NCI-H2227 (cell line): ENCODE data around the gene TIMM9.
A peak's percentile ranks its signal among the peaks of the same experiment; 100 is the strongest.
"Not testable (repeated sequence)": the region's sequence is repeated elsewhere in the genome, so short reads cannot be mapped to it uniquely, and the experiment has no call there.

Source experiments
- DNase-seq: peaks from one replicate; lab custom pipeline; 2025; ENCODE audit not compliant: unreplicated experiment; lab: John Stamatoyannopoulos, UW

Gene TIMM9

DNA sequence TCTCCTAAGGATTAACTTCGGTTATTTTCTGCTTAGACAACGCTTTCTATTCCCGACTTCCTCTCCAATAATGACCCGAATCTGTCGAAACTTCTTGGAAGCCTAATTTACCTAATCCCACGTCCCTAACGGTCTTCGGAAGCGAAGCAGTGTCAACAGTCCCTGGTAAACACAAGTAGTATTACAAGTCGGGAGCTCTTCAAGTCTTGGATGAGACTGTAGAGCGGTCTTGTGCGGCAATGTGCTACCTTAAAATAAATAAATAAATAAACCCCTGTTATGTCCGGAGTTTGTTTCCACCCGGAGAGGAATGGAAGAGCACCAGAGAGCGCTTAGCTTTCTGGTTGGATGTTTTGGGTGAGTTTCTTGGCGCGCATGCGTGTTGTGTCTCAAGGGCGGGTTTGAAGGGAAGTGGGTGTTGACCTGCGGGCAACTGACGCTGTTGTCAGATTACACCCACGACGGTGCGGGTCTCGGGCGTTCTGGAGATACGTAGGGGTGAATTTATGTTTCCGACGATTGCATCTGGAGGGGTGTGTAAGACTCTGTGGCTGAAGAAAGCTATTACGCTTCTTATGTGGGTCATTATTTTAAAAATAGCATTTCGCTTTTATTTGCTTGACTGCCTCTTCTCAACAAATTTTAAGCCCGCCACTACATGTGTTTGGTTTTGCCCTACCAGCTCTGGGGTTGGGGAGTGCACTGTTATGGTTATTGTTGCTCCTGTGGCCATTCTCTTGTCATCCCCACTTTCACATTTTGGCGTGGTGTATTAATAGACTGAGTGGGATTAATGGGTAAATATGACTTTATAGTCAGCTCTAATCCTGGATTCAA lies at the start of gene TIMM9, which contains the start of gene KIAA0586:
Gene TIMM9 (minus strand): TSS at position 251 of the 837 bp plus-strand sequence. CDS start 15,586 bp downstream, outside the sequence.
Gene KIAA0586 (plus strand): TSS at position 439 of the 837 bp plus-strand sequence. CDS start 546 bp downstream, outside the sequence.
- DNase-seq, result peak; percentile 98

- no peak for DNase-seq
Measured at GRCh38 chr14:58476320-58476719, 49.0 kb upstream of the TIMM9 start.

DNA sequence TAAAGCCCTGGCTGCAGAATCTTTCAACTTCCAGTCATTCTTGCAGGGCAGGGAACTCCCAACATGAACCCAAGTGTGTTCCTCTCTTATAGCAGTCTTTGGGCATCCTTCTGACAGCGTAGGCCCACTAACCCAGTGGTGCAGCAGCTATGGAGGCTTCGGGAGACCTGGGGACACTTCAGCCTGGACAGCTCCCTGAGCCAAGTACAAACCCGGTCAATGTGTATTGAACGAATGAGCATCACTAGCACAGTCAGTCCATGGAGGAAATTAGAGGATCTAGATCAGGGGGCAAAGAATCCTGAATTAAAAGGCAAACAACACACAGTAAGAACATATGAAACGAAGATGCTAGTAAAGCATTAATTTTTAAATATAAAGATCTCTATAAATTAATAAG lies 42.0 kb upstream of the TIMM9 start:
- no peak for DNase-seq

DNA sequence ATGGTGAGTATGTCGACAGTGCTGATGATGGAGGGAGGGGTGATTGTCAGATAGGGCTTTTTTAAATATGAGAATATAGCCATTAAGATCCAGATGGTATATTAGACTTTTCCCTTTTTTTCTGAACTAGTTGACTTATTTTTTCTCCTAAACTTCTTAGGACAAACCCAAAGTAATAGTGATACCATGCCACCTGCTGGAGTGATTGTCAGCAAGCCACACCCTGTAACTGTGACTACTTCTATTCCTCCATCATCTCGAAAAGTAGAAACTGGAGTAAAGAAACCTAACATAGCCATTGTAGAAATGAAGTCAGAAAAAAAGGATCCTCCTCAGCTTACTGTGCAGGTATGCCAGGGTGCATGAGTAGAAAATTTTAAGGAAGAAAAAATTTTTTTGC lies 40.2 kb upstream of the TIMM9 start:
- no peak for DNase-seq

DNA sequence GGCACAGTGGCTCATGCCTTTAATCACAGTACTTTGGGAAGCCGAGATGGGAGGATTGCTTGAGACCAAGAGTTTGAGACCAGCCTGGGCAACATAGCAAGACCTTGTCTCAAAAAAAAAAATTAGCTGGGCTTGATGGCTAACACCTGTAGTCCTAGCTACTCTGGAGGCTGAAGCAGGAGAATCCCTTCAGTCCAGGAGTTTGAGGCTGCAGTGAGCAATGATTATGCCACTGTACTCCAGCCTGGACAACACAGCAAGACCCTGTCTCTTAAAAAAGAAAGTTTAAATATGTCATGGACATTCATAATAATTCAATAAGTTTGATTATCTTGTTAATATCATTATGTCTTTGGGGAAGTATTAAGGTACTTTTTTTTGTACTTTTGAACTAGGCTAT lies 39.1 kb upstream of the TIMM9 start:
- DNase-seq, result no peak

DNA sequence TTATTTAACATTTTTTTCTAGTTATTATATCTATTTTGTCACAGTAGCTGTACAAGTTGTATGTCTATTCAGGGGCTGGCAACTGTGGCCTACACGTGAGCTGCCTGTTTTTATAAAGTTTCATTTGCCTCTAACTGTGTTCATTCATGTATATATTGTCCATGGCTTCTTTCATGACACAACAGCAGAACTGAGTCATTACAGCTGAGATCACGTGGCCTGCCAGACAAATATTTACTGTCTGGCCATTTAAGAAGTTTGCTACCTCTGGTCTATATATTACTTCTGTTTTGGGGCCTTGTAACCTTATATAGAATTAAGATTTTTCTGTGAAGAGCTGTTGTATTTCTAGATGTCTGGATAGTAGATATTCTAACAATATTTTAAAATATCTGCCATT lies 38.1 kb upstream of the TIMM9 start:
- no peak for DNase-seq

GRCh38 chr14:58464652-58465051 lies 37.3 kb upstream of the TIMM9 start:
- DNase-seq, result no peak

DNA sequence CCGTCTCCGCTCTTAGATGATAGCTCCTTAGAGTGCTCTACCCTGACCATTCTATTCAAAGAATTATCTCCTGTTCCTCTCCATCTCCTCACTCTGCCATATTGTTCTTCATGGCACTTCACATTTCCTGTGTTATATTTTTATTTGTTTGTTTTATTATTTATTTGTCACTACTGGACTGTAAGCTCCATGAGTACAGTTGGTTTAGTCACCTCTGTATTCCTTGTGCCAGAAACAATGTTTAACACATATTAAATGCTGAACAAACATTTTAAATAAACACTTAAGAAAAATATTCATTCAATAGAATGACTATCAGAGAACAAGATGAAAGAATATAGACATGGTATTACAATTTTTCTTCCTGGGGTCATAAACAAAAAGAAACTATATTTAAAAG lies 35.8 kb upstream of the TIMM9 start:
- DNase-seq, result no peak

GRCh38 chr14:58460772-58461171 lies 33.4 kb upstream of the TIMM9 start:
- peak; percentile 39 for DNase-seq

GRCh38 chr14:58455593-58456265 lies 28.4 kb upstream of the TIMM9 start:
- DNase-seq, result no peak

DNA sequence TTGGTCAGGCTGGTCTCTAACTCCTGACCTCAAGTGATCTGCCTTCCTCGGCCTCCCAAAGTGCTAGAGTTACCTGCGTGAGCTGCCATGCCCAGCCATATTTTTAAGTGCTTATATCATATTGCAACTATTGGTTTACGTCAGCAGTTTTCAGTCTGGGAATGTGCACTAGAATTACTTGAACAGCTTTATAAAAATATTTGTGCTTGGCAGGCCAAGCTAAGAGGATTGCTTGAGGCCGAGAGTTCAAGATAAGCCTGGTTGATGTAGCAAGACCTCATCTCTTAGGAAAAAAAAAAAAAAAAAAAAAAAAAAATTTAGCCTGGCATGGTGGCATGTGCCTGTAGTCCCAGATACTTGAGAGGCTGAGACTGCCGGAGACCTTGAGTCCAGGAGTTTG lies 17.3 kb upstream of the TIMM9 start:
- no peak for DNase-seq

- DNase-seq, result no peak
Measured at GRCh38 chr14:58439476-58439875, 12.1 kb upstream of the TIMM9 start.

- no peak for DNase-seq
Measured at GRCh38 chr14:58430156-58430555, 2.8 kb upstream of the TIMM9 start.

DNA sequence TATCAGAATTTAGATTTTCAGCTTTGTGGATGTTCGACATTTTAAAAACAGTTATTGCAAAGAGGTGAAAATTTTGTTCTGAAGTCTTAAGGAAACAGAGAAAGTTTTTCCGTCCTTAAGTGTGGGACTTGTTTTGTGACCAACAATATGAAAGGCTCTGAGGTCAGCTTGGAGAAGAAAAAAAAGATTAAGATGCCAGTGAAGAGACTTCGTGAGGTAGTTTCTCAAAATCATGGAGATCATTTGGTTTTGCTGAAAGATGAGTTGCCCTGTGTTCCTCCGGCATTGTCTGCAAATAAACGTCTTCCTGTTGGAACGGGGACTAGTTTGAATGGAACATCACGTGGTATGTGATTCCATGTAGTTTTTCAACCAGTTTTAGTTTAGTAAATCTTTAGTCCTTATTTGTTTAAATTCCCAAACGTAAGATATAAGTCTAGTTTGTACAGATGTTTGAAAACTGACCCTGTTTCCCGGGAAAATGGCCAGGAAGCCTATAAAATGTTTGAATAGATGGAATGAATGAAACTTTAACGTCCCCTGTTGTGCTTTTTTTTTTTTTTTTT lies 870 bp upstream of the TIMM9 start:
- DNase-seq, result peak; percentile 61

DNA sequence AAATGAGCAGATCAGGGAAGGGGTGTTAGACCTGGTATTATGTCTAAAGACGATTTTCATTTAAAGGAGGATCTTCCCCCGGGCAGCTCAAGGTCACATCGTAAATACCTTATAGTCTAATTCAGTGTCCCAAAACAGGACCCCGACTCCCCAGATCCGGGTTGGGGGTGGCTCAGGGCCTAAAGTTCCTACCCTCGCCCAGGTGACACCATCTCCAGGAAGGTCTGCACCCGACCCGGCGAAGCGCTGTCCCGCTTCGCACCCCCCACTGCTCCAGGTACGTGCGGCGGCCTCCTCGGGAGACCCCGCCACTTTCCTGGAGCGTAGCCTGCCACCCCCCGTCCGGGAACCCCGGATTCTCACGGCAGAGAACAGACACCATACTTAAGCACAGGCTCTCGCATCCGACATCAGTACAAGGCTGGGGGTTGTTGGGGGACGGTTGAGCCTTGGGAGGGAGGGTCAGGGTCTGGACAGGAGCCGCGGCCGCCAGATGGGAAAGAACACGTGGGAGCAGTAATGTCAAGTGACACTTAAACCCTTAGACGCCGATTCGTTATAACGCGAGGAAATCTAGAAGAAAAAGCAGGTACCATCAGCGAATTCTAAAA lies 556 bp downstream of the TIMM9 start:
- DNase-seq, result peak; percentile 85

- not testable (repeated sequence) for DNase-seq
Measured at GRCh38 chr14:58416934-58417333, 10.4 kb downstream of the TIMM9 start.

DNA sequence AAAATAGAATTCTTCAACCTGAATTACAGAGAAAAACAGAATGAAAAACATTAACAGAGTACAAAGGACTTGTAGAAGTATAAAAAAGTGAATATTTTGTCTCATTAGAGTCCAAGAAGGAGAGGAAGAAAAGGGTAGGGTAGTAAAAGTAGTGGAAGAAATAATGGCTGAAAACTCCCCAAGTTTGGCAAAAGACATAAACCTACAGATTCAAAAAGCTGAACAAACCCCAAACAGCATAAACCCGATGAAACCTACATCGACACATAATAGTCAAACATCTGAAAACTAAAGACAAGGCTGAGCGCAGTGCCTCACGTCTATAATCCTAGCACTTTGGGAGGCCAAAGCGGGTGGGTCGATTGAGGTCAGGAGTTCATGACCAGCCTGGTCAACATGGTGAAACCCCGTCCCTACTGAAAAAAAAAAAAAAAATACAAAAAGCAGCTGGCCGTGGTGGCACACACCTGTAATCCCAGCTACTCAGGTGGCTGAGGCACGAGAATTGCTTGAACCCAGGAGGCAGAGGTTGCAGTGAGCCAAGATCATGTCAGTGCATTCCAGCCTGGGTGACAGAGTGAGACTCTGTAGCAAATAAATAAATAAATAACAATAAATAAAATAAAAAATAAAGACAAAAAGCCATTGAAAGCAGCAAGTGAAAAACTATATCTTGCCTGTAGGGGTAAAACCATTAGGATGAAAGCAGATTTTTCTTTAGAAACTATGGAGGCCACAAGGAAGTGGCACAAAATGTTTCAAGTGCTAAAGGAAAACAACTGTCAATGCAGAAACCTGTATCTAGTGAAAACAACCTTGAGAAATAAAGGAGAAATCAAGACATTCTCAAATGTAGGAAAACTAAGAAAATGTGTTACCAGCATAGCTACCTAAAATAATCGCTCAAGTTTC lies 11.4 kb downstream of the TIMM9 start:
- DNase-seq, result no peak

DNA sequence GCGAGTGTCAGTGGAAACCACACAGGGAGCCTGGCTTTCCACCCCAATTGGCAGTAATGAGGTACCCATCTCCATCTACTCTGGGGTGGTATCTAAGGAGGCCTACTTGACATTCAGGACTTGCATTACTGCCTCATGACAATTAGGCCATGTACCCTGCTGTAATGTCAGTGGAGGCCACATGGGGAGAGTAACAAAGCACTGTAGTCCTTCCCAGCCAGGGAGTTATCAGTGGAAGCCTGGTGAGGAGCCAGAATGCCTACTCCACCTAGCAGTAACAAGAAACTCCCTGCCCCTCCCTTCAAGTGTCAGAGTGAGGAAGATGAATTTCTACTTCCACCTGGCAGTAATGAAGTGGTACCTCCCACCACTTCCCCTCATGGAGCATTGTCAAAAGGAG lies 12.5 kb downstream of the TIMM9 start:
- DNase-seq, result no peak

GRCh38 chr14:58408681-58409215 lies 18.6 kb downstream of the TIMM9 start:
- no peak for DNase-seq

- no peak for DNase-seq
Measured at GRCh38 chr14:58401587-58401986, 25.7 kb downstream of the TIMM9 start.
